Activated naive CD8-positive, alpha-beta T cell (primary cell): ENCODE results near the gene KRTAP15-1.

Experiments
- H3K27ac Mint-ChIP-seq: one replicate; pipeline ENCODE4 v1.8.0; 2021; ENCODE audit warnings: mixed read lengths
- H3K27me3 Mint-ChIP-seq: one replicate; pipeline ENCODE4 v1.8.0; 2021; ENCODE audit warnings: mixed read lengths
- H3K36me3 Mint-ChIP-seq: one replicate; pipeline ENCODE4 v1.8.0; 2021; ENCODE audit warnings: mixed read lengths
- H3K4me1 Mint-ChIP-seq: one replicate; pipeline ENCODE4 v1.8.0; 2021; ENCODE audit warnings: low read depth, mixed read lengths
- H3K4me3 Mint-ChIP-seq: one replicate; pipeline ENCODE4 v1.8.0; 2021; ENCODE audit warnings: mild to moderate bottlenecking, mixed read lengths
- H3K9me3 Mint-ChIP-seq: one replicate; pipeline ENCODE4 v1.8.0; 2021; ENCODE audit warnings: low read depth, mixed read lengths

Gene KRTAP15-1

GRCh38 chr21:30468900-30469714, 29.0 kb downstream of the KRTAP15-1 start:
- Mint-ChIP-seq H3K36me3 (no peaks in the 10 kb centered on the region), H3K27ac (no peak overlapping the region), H3K4me1 (no peaks in the 10 kb centered on the region), H3K9me3 (no peaks in the 10 kb centered on the region), H3K4me3 (no peak overlapping the region), H3K27me3 (peaks cover 6% of the 10 kb centered on the region)

GRCh38 chr21:30478004-30478403, 37.9 kb downstream of the KRTAP15-1 start:
- Mint-ChIP-seq H3K4me1 (no peaks in the 10 kb centered on the region), H3K27ac (no peak overlapping the region), H3K27me3 (peaks cover 2% of the 10 kb centered on the region), H3K9me3 (no peaks in the 10 kb centered on the region), H3K36me3 (no peaks in the 10 kb centered on the region), H3K4me3 (no peak overlapping the region)

GRCh38 chr21:30479259-30479658, 39.2 kb downstream of the KRTAP15-1 start:
- no peaks in the 10 kb centered on the region for H3K4me1 Mint-ChIP-seq
- H3K4me3 Mint-ChIP-seq: no peak overlapping the region
- peaks cover 2% of the 10 kb centered on the region for H3K27me3 Mint-ChIP-seq
- no peak overlapping the region for H3K27ac Mint-ChIP-seq
- H3K36me3 Mint-ChIP-seq: no peaks in the 10 kb centered on the region
- H3K9me3 Mint-ChIP-seq: no peaks in the 10 kb centered on the region

GRCh38 chr21:30480145-30480544, 40.1 kb downstream of the KRTAP15-1 start, which contains the start of gene KRTAP19-1:
KRTAP19-1 (minus strand) TSS chr21:30480367; CDS start chr21:30480317, 50 bp downstream.
- H3K4me1 Mint-ChIP-seq: no peaks in the 10 kb centered on the region
- no peaks in the 10 kb centered on the region for H3K36me3 Mint-ChIP-seq
- no peak within 1 kb of the TSS for H3K4me3 Mint-ChIP-seq
- no peak within 1 kb of the TSS for H3K27ac Mint-ChIP-seq
- H3K9me3 Mint-ChIP-seq: no peaks in the 10 kb centered on the region
- peaks cover 2% of the 10 kb centered on the region for H3K27me3 Mint-ChIP-seq

GRCh38 chr21:30482130-30482529, 42.1 kb downstream of the KRTAP15-1 start:
- H3K4me1 Mint-ChIP-seq: no peaks in the 10 kb centered on the region
- no peak overlapping the region for H3K4me3 Mint-ChIP-seq
- H3K36me3 Mint-ChIP-seq: no peaks in the 10 kb centered on the region
- no peak overlapping the region for H3K27ac Mint-ChIP-seq
- H3K9me3 Mint-ChIP-seq: peaks cover 7% of the 10 kb centered on the region
- H3K27me3 Mint-ChIP-seq: peaks cover 2% of the 10 kb centered on the region

- Mint-ChIP-seq H3K4me1 (no peaks in the 10 kb centered on the region), H3K4me3 (no peak overlapping the region), H3K36me3 (no peaks in the 10 kb centered on the region), H3K27ac (no peak overlapping the region), H3K27me3 (no peaks in the 10 kb centered on the region), H3K9me3 (peaks cover 13% of the 10 kb centered on the region)
Observed at GRCh38 chr21:30486180-30486579, 46.1 kb downstream of the KRTAP15-1 start.

GRCh38 chr21:30487336-30487735, 47.3 kb downstream of the KRTAP15-1 start, which contains the start of gene KRTAP19-2:
KRTAP19-2 (minus strand) TSS chr21:30487436; CDS start chr21:30487348, 88 bp downstream.
- no peak within 1 kb of the TSS for H3K4me3 Mint-ChIP-seq
- no peaks in the 10 kb centered on the region for H3K36me3 Mint-ChIP-seq
- no peaks in the 10 kb centered on the region for H3K4me1 Mint-ChIP-seq
- H3K27ac Mint-ChIP-seq: no peak within 1 kb of the TSS
- no peaks in the 10 kb centered on the region for H3K27me3 Mint-ChIP-seq
- H3K9me3 Mint-ChIP-seq: peaks cover 13% of the 10 kb centered on the region
